GM19238 (cell line): ENCODE results near the gene DYNC2H1.
"Not testable (repeated sequence)": the region's sequence is repeated elsewhere in the genome, so short reads cannot be mapped to it uniquely, and the experiment has no call there.

ENCODE experiments used
- DNase-seq: peaks from one replicate; pipeline ENCODE4 v3.0.0; 2011; ENCODE audit warnings: low spot score; ENCODE audit not compliant: insufficient read length

DYNC2H1 gene

DNA sequence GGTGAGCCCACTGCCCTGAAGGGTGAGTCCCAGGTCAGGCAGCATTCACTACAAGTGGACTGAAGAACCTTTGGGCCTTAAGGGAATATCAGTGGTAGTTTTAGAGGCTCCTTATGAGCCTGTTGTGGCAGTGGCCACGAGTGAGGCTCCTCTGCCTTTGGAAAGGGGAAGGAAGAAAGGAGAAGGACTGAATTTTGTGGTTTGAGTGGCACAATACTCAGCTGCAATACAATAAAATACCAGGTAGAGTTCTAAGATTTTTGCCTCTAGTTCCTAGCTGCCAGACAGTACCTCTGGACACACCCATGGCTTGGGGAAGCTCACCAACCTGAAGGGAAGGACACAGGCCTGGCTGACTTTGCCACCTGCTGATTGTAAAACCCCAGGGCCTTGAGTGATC lies 260.9 kb downstream of the DYNC2H1 start:
- DNase-seq: no peak

DNA sequence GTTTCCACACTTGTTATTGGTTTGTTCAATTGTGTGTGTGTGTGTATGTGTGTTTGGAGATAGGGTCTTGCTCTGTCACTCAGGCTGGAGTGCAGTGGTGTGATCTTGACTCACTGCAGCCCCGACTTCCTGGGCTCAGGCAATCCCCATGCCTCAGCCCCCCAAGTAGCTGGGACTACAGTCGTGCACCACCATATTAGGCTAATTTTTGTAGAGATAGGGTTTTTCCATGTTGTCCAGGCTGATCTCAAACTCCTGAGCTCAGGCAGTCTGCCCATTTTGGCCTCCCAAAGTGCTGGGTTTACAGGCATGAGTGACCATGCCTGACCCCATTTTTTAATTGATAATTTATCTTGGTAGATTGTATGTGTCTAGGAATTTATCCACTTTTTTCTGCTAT lies 263.7 kb downstream of the DYNC2H1 start:
- no peak for DNase-seq

DNA sequence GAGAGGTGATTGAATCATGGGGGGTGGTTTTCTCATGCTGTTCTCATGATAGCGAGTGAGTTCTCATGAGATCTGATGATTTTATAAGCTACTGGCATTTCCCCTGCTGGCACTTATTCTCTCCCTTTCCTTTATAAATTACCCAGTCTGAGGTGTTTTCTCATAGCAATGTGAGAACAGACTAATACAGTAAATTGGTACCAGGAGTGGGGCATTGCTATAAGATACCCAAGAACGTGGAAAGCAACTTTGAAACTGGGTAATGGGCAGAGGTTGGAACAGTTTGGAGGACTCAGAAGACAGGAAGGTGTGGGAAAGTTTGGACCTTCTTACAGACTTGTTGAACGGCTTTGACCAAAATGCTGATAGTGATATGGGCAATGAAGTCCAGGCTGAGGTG lies 265.0 kb downstream of the DYNC2H1 start:
- not testable (repeated sequence) for DNase-seq

DNA sequence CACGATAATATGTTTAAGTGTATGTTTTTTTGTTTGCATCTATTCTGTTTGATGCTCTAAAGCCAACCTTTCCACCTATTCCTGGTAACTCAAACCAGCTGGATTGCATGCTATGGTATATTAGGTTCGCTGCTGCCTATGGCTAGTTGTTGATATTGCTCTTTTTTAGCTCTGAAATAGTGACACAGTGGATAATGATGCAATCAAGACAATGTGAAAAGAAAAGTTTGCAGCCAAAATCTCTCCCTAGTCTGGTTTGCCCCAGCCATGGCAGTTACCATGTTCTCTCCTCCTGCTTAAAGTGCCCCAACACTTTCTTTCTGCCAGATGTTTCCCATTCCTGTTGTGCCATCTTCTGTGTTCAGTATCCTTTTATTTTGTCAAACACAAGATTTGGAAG lies 269.7 kb downstream of the DYNC2H1 start:
- no peak for DNase-seq

DNA sequence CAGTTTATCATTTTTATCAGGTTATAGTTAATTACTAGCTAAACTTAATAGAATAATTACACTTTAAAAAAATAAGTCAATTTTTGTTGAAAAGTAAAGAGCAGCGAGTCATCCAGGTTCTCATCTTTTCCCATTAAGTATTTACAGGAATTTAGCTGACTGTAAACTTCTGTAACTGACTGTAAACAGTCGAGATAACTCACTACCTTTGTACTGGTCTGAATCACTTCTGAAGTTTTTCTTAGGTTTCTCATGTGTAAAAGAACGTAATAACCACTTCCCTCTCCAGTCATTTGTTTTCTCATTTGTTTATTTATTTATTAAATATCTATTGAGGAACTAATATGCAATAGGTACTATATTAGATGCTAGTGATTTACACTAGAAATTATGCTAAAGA lies 270.8 kb downstream of the DYNC2H1 start:
- no peak for DNase-seq

DNA sequence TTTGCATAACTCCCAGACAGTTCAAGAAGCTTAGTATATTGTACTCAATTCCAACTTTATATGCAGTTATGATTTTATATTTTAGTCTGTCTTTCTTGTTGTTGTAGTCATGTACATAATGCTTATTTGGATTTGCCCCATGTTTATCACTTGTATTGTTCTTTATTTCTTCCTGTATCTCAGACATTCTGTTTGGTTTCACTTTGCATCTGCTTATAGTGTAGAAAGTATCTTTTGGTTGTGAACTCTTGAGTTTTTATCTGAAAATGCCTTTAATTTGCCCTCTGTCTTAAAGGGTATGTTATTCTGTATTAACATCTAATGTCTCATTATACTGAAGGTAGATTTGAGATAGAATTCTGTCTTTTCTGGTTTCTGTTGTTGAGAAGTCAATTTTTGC lies 275.4 kb downstream of the DYNC2H1 start:
- no peak for DNase-seq

DNA sequence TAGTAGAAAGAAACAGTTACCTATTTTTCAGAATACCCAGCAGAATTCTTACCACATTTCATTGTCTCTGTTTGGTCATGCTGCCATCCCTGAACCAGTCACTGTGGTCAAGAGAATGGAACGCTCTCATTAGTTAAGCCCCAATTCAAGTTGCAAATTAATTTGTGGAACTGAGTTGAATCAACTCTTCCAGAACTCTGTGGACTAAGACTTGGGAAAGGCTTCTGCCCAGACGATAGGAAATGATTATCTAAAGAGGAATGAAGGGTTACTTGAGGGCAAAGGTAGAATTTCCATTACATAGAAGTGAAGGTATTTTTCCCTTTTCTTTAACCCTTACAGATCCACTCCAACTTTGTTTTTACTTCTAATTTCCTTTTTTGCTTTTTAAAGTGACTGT lies 286.4 kb downstream of the DYNC2H1 start:
- no peak for DNase-seq

DNA sequence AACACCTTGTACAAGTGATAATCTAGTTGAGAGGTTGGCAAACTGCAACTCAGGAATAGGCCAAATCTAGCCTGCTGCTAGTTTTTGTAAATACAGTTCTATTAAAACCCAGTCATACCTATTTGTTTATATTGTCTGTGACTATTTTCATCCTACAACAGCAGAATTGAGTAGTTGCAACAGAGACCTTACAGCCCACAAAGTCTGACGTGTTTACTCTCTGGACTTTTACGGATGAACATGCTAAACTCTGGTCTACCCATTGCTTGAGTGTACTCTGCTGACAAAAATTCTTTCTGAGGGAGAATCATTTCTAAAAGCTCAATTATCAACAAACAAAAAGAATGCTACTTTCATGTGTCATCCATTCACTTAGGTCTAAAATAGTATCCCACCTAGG lies 287.0 kb downstream of the DYNC2H1 start:
- no peak for DNase-seq

DNA sequence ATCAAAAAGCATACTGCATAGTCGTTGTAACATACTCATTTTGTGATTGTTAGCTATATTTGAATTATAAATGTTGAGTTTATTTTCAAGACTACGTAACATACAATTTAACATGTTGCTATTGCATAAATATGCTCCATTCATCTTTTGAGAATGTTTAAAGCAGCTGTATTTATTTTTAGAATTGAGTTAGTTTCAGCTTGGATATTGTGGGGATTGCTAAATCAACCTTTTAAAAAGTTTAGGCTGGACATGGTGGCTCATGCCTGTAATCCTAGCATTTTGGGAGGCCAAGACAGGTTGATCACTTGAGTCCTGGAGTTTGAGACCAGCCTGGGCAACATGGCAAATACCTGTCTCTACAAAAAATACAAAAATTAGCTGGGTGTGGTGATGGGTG lies 288.1 kb downstream of the DYNC2H1 start:
- no peak for DNase-seq

DNA sequence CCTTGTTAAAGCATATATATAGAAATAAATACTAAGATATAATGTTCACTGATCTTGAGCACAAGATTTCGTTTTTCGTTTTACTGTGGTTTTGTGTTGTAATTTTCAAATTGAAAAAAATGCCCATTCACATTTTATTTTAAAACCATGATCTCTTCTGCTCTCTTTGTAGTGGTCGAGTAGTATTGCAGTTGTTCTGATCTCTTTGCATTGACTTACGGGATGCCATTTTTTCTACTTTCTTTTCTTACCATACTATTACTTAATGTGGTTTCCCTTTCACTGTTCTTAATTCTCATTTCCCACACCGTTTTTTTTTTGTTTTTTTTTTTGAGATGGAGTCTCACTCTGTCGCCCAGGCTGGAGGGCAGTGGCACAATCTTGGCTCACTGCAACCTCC lies 289.6 kb downstream of the DYNC2H1 start:
- DNase-seq: no peak

DNA sequence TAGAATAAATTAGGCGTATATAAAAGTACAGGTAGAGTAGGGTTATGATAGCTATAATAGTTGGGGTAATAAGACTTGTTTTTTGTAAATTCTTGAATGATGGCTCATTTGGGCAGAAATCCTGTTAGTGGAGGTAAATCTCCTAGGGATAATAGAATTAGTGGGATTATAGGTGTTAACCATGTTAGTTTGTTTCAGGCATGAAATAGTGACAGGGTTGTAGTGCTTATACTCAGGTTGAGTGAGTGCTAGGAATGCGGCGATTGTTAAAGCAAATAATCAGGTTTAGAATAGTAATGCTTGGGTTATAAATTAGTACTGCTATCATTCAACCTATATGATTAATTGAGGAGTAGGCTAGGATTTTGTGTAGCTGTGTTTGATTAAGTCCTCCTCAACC lies 297.1 kb downstream of the DYNC2H1 start:
- no peak for DNase-seq

DNA sequence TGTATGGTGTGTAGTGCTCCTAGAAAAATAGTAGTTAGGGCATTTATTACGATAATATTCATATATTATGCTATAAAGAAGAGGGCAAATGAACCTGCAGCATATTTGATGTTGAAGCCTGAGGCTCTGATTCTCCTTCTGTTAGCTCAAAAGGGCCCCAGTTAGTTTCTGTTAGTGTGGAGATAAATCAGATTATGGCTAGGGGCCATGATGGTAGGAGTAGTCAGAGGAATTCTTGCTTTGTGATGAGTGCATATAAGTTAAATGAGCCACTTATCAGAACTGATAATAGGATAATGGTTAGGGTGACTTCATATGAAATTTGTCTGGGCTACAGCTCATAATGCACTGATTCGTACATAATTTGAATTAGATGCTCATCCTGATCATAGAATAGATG lies 298.4 kb downstream of the DYNC2H1 start:
- no peak for DNase-seq

DNA sequence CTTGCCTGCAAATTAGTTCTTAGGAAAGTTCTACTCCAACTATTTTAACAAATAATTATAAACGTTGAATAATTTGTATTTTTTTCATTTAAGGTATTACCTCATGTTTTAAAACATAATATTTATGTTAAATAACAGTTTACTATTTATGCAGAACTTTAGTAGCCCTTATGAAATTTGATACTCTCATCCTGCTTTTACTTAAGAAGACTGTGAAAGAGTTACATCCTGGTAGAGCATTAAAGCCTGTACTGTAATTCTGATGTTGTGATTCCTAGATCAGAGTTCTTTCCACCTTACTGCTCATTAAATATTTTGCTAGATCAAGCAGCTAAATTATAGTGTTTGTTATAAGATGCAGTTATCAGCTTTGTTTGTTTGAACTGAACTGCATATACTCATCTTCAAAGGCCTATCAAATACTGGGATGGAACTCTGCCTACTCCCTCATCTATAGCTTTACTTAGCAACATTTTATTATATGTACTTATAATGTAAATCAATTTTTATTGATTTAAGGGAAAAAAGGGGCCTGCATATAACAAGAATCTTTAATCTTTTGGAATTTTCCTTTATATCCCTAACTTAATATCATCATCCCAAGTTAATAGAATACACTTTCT lies 304.2 kb downstream of the DYNC2H1 start:
- no peak for DNase-seq

DNA sequence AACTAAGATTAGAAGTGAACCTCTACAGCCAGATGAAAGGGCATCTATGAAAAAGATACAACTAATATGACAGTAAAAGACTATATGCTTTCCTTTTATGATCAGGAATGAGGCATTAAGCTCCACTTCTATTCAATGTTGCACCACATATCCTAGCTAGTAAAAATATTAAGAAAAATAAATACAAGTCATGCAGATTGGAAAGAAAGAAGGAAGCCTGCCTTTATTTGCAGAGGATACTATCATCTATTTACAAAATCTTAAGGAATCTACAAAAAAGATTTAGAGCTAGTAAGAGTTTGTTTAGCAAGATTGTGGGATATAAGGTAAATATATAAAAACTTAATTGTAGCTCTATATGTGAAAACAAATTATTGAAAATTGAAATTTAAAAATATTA lies 308.8 kb downstream of the DYNC2H1 start:
- no peak for DNase-seq

DNA sequence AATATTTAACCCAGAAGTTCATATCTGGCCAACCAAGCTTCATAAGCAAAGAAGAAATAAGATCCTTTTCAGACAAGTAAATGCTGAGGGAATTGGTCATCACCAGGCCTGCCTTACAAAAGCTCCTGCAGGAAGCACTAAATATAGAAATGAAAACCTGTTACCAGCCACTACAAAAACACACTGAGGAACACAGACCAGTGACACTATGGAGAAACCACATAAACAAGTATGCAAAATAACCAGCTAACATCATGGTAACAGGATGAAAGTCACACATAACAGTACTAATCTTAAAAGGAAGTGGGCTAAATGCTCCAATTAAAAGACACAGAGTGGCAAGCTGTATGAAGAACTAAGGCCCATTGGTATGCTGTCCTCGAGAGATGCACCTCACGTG lies 311.4 kb downstream of the DYNC2H1 start:
- DNase-seq: no peak

DNA sequence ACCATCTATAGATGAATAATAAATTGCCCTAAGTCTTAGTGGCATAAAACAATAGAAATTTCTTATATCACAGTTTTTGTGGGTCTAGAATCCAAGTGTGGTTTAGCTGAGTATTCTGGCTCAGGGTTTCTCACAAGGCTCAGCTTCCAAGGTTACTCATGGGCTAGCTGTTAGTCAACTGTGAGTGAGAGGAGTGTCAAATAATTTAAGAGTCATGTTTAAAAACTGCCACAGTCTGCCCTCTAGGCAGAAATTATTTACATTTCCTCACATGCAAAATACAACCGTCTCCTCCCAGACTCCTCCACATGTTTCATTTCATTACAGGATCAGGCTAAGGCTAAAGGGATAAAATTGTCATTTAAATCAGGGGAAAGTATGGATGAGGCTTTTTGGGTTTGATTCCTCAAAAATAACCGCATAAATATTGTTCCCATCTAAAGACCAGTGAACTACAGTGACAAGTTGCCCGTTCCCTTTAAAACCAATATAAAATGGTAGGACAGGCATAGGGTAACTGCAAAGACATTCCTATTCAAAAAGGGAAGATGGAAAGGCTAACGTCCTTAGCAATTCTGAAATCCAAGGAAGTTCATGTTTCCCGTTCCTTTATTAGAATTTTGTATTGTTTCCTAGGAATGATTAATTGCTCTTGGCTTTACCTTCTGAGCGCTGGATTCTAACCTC lies 324.3 kb downstream of the DYNC2H1 start:
- no peak for DNase-seq

DNA sequence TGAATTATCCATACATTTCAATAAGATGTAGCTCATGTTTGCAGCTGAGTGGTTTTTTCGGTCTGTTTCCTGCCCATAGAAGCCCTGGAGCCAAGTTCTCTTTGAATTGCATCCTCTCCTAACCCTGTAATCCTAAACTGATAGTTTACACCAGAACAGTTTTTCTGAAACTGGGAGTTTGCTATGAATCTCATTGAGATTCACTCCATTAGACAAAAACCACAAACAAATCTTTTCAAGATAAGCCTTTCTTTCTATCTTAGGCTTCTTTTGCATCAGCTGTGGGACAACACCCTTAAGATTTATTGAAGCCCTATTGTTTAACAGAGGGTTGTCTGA lies 324.8 kb downstream of the DYNC2H1 start:
- DNase-seq: no peak

DNA sequence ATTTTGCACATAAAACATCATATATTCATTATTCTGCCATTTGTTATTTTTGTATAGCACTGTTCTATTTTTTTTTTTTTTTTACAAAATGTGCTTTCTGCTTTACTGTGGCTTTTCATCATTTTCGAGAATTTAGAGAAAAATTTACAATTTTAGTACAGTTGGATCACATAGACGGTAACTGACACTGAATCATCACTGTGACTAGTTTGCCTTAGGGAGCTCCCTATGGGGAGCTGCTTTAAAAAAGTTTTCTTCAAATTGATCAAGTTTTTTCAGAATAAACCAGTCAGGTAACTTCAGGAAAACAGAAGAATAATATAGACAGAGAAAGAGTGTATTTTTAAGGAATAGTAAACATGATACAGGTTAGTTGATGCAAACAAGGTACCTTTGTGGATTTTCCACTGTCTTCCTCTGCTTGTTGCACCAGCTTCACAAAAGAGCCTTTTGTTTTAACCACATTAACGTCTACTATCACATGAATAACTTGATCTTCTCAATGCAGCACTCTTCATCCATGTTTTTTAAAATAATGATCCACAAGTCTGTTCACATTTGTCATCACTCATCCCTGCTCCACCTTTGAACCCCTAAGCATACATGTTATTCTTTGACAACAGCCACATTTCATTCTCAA lies 327.0 kb downstream of the DYNC2H1 start:
- no peak for DNase-seq

DNA sequence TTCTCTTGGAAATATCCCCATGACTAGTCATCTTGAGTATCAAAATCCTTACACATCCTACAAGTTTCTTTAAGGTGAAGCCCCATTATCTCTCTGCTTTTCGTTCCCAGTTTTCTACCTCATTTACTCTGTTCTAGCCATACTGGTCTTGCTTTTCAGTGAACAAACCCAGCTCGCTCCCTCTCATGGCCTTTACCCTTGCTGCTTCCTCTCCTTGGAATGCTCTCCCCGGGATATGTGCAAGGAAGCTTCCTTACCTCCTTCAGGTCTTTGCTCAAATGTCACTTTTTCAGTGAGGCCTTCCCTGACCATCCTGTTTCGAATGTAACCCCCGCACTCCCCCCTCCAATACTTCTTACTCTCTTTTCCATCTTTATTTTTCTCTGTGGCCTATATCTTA lies 331.8 kb downstream of the DYNC2H1 start:
- DNase-seq: no peak

DNA sequence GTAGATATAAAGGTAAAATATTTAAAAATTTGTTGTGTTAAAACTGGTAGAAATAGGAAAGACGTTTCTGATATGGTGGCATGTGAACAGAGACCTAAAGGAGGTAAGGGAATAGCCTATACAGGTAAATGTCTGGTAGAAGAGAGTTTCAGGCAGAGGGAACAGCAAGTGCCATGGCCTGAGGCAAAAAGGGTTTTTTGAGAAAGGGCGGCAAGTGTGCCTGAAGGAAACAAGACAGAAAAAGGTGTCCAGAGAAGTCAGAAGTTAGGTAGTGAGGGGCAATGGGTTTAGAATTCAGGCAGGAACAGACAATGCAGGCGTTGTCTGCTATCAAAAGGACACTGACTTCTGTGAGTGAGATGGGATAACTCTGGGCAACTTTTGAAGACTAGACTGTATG lies 339.7 kb downstream of the DYNC2H1 start:
- DNase-seq: no peak

DNA sequence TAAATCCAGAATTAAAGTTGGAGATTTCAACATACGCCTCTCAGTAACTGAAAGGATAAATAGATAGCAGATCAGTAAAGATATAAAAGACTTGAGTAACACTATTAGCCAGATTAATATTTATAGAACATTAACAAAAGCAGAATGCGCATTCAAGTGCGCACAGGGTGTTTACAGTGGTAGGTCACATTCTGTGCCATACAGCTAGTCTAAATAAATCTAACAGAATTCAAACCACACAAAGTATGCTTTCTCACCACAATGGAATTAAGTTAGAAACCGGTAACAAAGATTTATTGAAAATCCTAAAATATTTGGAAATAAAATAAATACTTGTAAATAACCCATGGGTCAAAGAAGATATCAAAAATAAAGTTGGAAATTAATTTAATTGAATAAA lies 341.0 kb downstream of the DYNC2H1 start:
- no peak for DNase-seq

DNA sequence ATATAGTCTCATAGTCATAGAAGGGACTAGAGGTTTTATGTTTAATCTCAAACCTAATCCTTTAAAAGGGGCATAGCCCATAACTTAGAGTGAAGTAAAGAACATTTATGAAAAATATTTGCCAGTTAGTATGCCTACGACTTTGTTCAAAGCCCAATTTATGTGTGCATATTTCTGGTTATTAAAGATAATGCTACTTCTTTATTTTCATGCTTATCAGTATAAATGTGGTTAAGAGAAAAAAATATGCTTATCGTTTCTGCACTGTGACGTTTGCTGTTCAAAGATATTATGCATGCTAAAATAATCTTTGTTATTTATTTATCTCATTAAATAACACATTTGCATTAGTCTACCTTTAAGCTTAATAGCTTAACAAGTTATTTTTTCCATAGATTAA lies 343.9 kb downstream of the DYNC2H1 start:
- DNase-seq: no peak
